ENCODE measurements around the gene CRACR2A. TPM values are rescaled to one million over a fixed set of nuclear protein-coding genes. Genes with fewer than 3 reads are reported as not detected.

CRACR2A gene
- total and polyA plus RNA-seq, 10 of the 15 experiments (the other 5 are each of a cell fraction or from before 2014, with no cell fraction given) = 2.1 to 18.0 (median 13.2) TPM

- TF ChIP-seq, protein P1, sequence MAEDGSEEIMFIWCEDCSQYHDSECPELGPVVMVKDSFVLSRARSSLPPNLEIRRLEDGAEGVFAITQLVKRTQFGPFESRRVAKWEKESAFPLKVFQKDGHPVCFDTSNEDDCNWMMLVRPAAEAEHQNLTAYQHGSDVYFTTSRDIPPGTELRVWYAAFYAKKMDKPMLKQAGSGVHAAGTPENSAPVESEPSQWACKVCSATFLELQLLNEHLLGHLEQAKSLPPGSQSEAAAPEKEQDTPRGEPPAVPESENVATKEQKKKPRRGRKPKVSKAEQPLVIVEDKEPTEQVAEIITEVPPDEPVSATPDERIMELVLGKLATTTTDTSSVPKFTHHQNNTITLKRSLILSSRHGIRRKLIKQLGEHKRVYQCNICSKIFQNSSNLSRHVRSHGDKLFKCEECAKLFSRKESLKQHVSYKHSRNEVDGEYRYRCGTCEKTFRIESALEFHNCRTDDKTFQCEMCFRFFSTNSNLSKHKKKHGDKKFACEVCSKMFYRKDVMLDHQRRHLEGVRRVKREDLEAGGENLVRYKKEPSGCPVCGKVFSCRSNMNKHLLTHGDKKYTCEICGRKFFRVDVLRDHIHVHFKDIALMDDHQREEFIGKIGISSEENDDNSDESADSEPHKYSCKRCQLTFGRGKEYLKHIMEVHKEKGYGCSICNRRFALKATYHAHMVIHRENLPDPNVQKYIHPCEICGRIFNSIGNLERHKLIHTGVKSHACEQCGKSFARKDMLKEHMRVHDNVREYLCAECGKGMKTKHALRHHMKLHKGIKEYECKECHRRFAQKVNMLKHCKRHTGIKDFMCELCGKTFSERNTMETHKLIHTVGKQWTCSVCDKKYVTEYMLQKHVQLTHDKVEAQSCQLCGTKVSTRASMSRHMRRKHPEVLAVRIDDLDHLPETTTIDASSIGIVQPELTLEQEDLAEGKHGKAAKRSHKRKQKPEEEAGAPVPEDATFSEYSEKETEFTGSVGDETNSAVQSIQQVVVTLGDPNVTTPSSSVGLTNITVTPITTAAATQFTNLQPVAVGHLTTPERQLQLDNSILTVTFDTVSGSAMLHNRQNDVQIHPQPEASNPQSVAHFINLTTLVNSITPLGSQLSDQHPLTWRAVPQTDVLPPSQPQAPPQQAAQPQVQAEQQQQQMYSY (CRISPR knock-in tag; IDR thresholded peaks at IDR 0.05) = no peak
- TF ChIP-seq MLLT1 (IDR thresholded peaks at IDR 0.05) (no peak), BCL3 (IDR thresholded peaks at IDR 0.05; ENCODE audit: borderline replicate concordance, insufficient read depth, low read depth, low read length, poor library complexity, severe bottlenecking) (no peak), TCF7 (IDR thresholded peaks at IDR 0.05; ENCODE audit: borderline replicate concordance) (no peak)
Measured at GRCh38 chr12:3598896-3599860, 153.7 kb downstream of the CRACR2A start (continued).

All from GM12878 (cell line).